Right renal pelvis (tissue), 4 donors: ENCODE measurements around the gene FAH. TPM values are rescaled to one million over a fixed set of nuclear protein-coding genes. Genes with fewer than 3 reads are reported as not detected.
A peak's percentile ranks its signal among the peaks of the same experiment; 100 is the strongest.
"Not testable (repeated sequence)": the region's sequence is repeated elsewhere in the genome, so short reads cannot be mapped to it uniquely, and the experiment has no call there.

Experiments
- DNase-seq, 4 donors: peaks; one replicate each; pipeline ENCODE4 v3.0.0-alpha.2; 2013; ENCODE audit warnings: low read depth in 4 of 4, low spot score in 3 of 4, missing footprints in 1 of 4
- polyA plus RNA-seq, 4 donors: library from polyadenylated mRNA; unstranded; fragments of 120-200 nt; gene quantifications; one replicate each; pipeline ENCODE4 v1.2.1, GENCODE V29; 2013; ENCODE audit not compliant: insufficient read length in 4 of 4

The FAH gene
- polyA plus RNA-seq, 4 donors = 32.2 to 44.2 (median 37.2) TPM

GRCh38 chr15:80151148-80151547 is 1.7 kb upstream of the FAH start:
- DNase-seq = no peak

DNA sequence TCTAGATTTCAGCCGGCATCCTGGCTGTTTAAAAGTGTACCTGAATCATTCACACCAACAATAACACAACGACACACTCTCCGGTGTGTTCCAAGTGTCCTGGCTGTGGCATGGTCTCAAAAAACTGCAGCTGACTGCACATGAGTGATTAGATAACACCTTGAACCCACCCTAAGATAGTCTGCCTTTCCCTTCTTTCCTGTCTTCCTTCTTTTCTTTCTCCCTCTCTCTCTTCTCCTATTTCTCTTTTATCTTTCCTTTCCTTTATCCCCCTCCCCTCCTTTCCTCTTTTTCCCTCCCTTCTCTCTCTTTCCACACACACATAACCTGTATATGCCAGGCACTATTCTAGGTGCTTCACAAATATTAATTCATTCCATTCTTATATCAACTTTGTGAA is 1.2 kb upstream of the FAH start:
- DNase-seq = no peak

- peak; percentile 49 to 83 (median 74) for DNase-seq
Measured at GRCh38 chr15:80152180-80152895, 461 bp upstream of the FAH start.

DNA sequence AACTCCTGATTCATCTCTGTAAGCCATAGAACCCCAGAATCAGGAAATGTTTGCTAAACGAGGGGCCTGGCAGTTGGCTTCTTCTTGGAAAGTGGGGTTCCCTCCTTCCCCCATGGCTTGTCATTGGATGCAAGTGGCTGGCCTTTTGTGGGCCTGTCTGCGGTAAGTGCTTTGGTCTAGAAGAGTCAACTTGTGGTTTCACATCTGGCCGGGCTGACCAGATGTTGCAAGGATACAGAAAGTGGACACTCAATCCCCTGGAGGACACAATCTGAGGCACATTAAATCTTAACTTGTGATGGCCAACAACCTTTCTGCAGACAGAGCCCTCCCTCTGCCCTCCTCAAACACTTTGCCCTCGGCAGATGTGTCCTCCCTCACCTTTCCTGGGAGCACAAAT is 1.1 kb downstream of the FAH start:
- no peak for DNase-seq

GRCh38 chr15:80154336-80154735 is 1.5 kb downstream of the FAH start:
- no peak for DNase-seq

GRCh38 chr15:80155001-80155377 is 2.2 kb downstream of the FAH start:
- no peak for DNase-seq

GRCh38 chr15:80155378-80156175 is 2.8 kb downstream of the FAH start:
- DNase-seq = not testable (repeated sequence)

- DNase-seq = no peak
Measured at GRCh38 chr15:80156176-80156720, 3.4 kb downstream of the FAH start.

DNA sequence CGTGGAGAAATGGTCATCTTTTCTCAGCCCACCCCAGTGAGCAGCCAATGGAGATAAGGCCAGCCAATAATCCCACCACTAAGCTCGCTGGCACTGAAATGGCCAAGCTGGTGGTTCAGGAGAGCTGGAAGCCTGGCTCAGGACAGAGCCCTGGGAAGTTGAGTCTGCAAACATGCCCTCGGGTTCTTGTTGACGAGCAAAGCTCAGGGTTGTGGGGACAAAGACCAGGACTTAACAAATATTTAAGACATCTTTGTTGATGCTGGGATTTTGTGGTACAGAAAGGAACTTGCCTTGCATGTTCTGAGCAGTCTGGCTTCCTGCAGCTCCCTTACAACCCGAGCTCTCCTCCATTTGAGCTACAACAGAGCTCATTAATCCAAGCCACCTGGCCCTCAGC is 4.4 kb downstream of the FAH start:
- no peak for DNase-seq

GRCh38 chr15:80159301-80159700 is 6.5 kb downstream of the FAH start:
- no peak for DNase-seq

DNA sequence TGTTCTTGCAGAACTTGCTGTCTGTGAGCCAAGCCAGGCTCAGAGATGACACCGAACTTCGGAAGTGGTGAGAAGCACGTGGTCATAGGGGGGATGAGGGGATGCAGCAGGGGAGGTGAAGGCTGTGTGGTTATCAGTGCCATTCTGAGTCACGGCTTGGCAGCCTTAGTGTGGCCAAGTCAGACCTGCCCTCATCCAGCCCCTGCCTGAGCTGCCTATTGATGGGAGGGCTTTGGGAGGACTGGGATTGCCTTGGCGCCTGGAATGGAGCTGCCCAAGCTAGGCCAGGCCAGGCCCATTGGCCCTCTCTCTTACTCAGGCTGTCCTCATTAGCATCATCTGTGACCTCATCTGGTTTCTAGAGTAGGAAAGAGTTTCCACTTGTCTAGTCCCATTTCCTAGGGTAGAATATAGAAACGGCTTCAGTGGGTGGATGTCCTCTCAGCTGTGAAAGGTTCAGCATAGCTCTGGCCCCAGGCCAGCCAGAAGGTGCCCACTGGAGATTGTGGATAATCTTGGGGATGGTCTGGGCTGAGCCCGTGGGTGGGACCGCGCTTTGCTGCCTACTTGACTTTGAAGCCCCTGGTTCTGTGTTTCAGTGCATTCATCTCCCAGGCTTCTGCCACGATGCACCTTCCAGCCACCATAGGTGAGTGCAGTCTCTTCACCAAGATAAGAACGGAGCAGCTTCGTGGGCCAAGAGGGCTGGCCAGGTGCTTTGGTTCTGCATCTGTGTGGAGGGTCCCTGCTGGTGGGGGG is 7.2 kb downstream of the FAH start:
- DNase-seq = no peak

- DNase-seq = no peak
Measured at GRCh38 chr15:80160570-80161156, 7.9 kb downstream of the FAH start.

GRCh38 chr15:80161468-80162016 is 8.7 kb downstream of the FAH start:
- DNase-seq = no peak

- DNase-seq = no peak
Measured at GRCh38 chr15:80162059-80162554, 9.3 kb downstream of the FAH start.

GRCh38 chr15:80163217-80163616 is 10.4 kb downstream of the FAH start:
- no peak for DNase-seq

DNA sequence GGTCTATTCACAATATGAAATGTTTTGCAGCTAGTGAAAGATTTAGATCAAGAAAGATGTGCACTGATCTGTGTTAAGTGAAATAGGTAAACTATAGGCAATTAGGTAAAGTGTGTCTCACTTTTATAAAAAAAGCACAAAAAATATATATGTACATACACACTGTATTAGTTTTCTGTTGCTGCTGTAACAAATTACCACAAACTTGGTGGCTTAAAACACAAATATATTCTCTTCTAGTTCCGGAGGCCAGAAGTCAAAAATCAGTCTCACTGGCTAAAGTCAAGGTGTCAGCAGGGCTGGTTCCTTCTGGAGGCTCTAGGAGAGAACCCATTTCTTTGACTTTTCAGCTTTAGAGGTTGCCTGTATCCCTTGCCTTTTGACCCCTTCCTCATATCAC is 11.1 kb downstream of the FAH start:
- no peak for DNase-seq

DNA sequence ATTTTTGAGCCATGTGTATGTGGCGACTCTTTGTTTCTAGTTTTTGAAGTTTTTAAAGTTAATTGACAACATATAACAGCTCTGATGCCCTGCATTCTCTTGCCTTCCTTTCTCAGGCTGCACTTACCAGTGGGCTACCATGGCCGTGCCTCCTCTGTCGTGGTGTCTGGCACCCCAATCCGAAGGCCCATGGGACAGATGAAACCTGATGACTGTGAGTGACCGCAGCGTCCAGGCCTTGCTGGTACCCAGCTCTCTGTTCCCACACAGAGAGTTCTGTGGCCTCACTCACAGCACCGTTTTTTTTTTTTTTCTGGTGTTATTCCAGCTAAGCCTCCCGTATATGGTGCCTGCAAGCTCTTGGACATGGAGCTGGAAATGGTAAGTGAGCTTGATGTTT is 15.1 kb downstream of the FAH start:
- no peak for DNase-seq

- DNase-seq = no peak
Measured at GRCh38 chr15:80168421-80168820, 15.6 kb downstream of the FAH start.

- DNase-seq = no peak
Measured at GRCh38 chr15:80169768-80170357, 17.1 kb downstream of the FAH start.

DNA sequence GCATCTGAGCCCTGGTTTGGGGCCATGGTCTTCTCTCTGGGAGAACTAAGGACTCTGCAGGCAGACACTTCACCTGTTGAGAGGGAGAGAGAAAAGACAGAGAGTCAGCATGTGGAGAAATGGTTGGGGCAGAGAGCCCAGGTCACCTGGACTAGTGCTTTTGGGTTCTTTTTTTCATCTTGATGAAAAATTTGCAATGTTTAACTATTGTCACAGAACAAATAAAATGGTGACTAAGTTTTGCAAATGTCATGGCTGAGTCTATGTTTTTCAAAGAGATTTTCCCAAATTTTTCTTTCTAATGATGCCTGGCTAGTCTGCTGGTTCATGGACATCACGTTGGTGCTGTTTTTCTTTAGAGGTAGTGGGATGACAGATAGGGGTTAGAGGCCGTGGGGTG is 17.8 kb downstream of the FAH start:
- DNase-seq = no peak
